ENCODE measurements around the gene LAMP1. TPM values are rescaled to one million over a fixed set of nuclear protein-coding genes. Genes with fewer than 3 reads are reported as not detected.

Gene LAMP1
- total RNA-seq, 3 donors from 2014 or later (not counting 1 experiment from before 2014, with no cell fraction given): 137 to 168 (median 159) TPM

GRCh38 chr13:113297370-113298042 lies 467 bp downstream of the LAMP1 start:
- Histone ChIP-seq H3K9me3 (ENCODE audit: control insufficient read depth, insufficient read depth, low read length) (no peaks in the 10 kb centered on the region), H3K27me3 (ENCODE audit: control insufficient read depth, insufficient read depth, low read length) (no peaks in the 10 kb centered on the region), H3K4me3 (ENCODE audit: low read length) (peak overlapping the region; percentile 57), H3K4me1 (ENCODE audit: control insufficient read depth, insufficient read depth, low read length) (peaks cover 23% of the 10 kb centered on the region), H3K27ac (ENCODE audit: low read length) (peak overlapping the region; percentile 79), H3K36me3 (ENCODE audit: control insufficient read depth, insufficient read depth, low read length) (peaks cover 3% of the 10 kb centered on the region)
- Mint-ChIP-seq H3K36me3 (peaks cover 7% of the 10 kb centered on the region), H3K27me3 (ENCODE audit: low read depth in 2 of 2) (peaks cover 11 to 16% of the 10 kb centered on the region in 2 donors), H3K4me3 (peak overlapping the region; percentile 94), H3K27ac (peak overlapping the region; percentile 89 to 99), H3K4me1 (peaks cover 26 to 27% of the 10 kb centered on the region in 2 donors), H3K9me3 (peaks cover 0 to 2% of the 10 kb centered on the region in 2 donors)
- DNase-seq (peak; percentile 73 to 86), ATAC-seq (peak; percentile 72 to 79 (median 72))
- TF ChIP-seq CTCF (IDR thresholded peaks at IDR 0.05): no peak
- intact Hi-C loops (cut with micrococcal nuclease): loop anchor here (2.0 to 5.0 kb wide), 3 partner anchors 90 to 110 kb away; partner anchors contain the start of genes CUL4A and PCID2
- under 1% methylated on average over 57 of the region's 58 CpGs for WGBS (ENCODE audit: insufficient coverage)

- DNase-seq (no peak), ATAC-seq (no peak)
- Mint-ChIP-seq H3K4me3 (peak overlapping the region; percentile 94), H3K27me3 (ENCODE audit: low read depth in 2 of 2) (peaks cover 9 to 14% of the 10 kb centered on the region in 2 donors), H3K36me3 (peaks cover 7% of the 10 kb centered on the region), H3K9me3 (peaks cover 0 to 2% of the 10 kb centered on the region in 2 donors), H3K4me1 (peaks cover 26 to 34% of the 10 kb centered on the region in 2 donors), H3K27ac (peak overlapping the region; percentile 89 to 99)
- peak overlapping the region; percentile 79 for H3K27ac ChIP-seq (ENCODE audit: low read length)
- intact Hi-C loops (cut with micrococcal nuclease): loop anchor here (5.0 kb wide), 2 partner anchors 91 to 111 kb away; partner anchors contain the start of genes CUL4A and PCID2
- peaks cover 23% of the 10 kb centered on the region for H3K4me1 ChIP-seq (ENCODE audit: control insufficient read depth, insufficient read depth, low read length)
- H3K4me3 ChIP-seq (ENCODE audit: low read length): peak overlapping the region; percentile 57
- H3K36me3 ChIP-seq (ENCODE audit: control insufficient read depth, insufficient read depth, low read length): peaks cover 3% of the 10 kb centered on the region
- no peaks in the 10 kb centered on the region for H3K27me3 ChIP-seq (ENCODE audit: control insufficient read depth, insufficient read depth, low read length)
- WGBS (ENCODE audit: insufficient coverage): 62% methylated on average over 13 of the region's 19 CpGs
- TF ChIP-seq CTCF (IDR thresholded peaks at IDR 0.05): no peak
- H3K9me3 ChIP-seq (ENCODE audit: control insufficient read depth, insufficient read depth, low read length): no peaks in the 10 kb centered on the region
Observed at GRCh38 chr13:113298043-113298945, 1.3 kb downstream of the LAMP1 start.

GRCh38 chr13:113299951-113300350 lies 2.9 kb downstream of the LAMP1 start:
- DNase-seq (no peak), ATAC-seq (no peak)
- peaks cover 7% of the 10 kb centered on the region for H3K36me3 Mint-ChIP-seq
- H3K4me3 Mint-ChIP-seq: no peak overlapping the region
- H3K4me1 Mint-ChIP-seq: peaks cover 35 to 43% of the 10 kb centered on the region in 2 donors
- peaks cover 6 to 7% of the 10 kb centered on the region in 2 donors for H3K27me3 Mint-ChIP-seq (ENCODE audit: low read depth in 2 of 2)
- H3K4me3 ChIP-seq (ENCODE audit: low read length): no peak overlapping the region
- peaks cover 0 to 2% of the 10 kb centered on the region in 2 donors for H3K9me3 Mint-ChIP-seq
- H3K4me1 ChIP-seq (ENCODE audit: control insufficient read depth, insufficient read depth, low read length): peaks cover 26% of the 10 kb centered on the region
- intact Hi-C loops (cut with micrococcal nuclease): loop anchor here (5.0 kb wide), 2 partner anchors 93 to 113 kb away; partner anchors contain the start of genes CUL4A and PCID2
- peaks cover 3% of the 10 kb centered on the region for H3K36me3 ChIP-seq (ENCODE audit: control insufficient read depth, insufficient read depth, low read length)
- no peak for TF ChIP-seq CTCF (IDR thresholded peaks at IDR 0.05)
- 71% methylated on average over 7 of the region's 7 CpGs for WGBS (ENCODE audit: insufficient coverage)
- H3K27me3 ChIP-seq (ENCODE audit: control insufficient read depth, insufficient read depth, low read length): no peaks in the 10 kb centered on the region
- H3K27ac ChIP-seq (ENCODE audit: low read length): no peak overlapping the region
- no peaks in the 10 kb centered on the region for H3K9me3 ChIP-seq (ENCODE audit: control insufficient read depth, insufficient read depth, low read length)
- no peak overlapping the region for H3K27ac Mint-ChIP-seq

All from natural killer cell (primary cell).